OCI-LY1 (cell line): Measurements from ENCODE around the gene IL1R2.

ENCODE experiments used
- H2AFZ ChIP-seq: fragments of 200-600 bp; sonication (generic), shearing (Covaris generic); 2 replicates; pipeline ENCODE4 v1.6.0; 2014; ENCODE audit warnings: antibody characterized with exemption, mild to moderate bottlenecking, low read length
- H3F3A ChIP-seq: fragments of 200-600 bp; sonication (generic), shearing (Covaris generic); 2 replicates; pipeline ENCODE4 v1.6.0; 2014; ENCODE audit warnings: mild to moderate bottlenecking, antibody characterized with exemption, low read length, moderate library complexity; ENCODE audit not compliant: insufficient read depth
- H3K27ac ChIP-seq: fragments of 200-600 bp; sonication (generic); 2 replicates; pipeline ENCODE4 v1.5.1; 2014; ENCODE audit warnings: low read length, mixed run types, mild to moderate bottlenecking, low read depth; ENCODE audit not compliant: poor library complexity, severe bottlenecking
- H3K27me3 ChIP-seq: fragments of 200-600 bp; sonication (generic); 2 replicates; pipeline ENCODE4 v1.6.0; 2014; ENCODE audit warnings: antibody characterized with exemption, mild to moderate bottlenecking, low read length, moderate library complexity; ENCODE audit not compliant: insufficient read depth
- H3K36me3 ChIP-seq: fragments of 200-600 bp; sonication (generic); 2 replicates; pipeline ENCODE4 v1.6.1; 2014; ENCODE audit warnings: mild to moderate bottlenecking, antibody characterized with exemption, low read length, moderate library complexity, mixed read lengths; ENCODE audit not compliant: insufficient read depth
- H3K4me1 ChIP-seq: fragments of 200-600 bp; sonication (generic); 2 replicates; pipeline ENCODE4 v1.5.1; 2014; ENCODE audit warnings: mild to moderate bottlenecking, low read length, moderate library complexity; ENCODE audit not compliant: insufficient read depth, severe bottlenecking
- H3K4me2 ChIP-seq: fragments of 200-600 bp; sonication (generic), shearing (Covaris generic); 2 replicates; pipeline ENCODE4 v1.6.1; 2014; ENCODE audit warnings: low read length
- H3K4me3 ChIP-seq: fragments of 200-600 bp; sonication (generic); 2 replicates; pipeline ENCODE4 v1.5.1; 2014; ENCODE audit warnings: low read length, low read depth, mild to moderate bottlenecking, mixed read lengths; ENCODE audit not compliant: poor library complexity, severe bottlenecking
- H3K79me2 ChIP-seq: fragments of 200-600 bp; shearing (Covaris generic); 2 replicates; pipeline ENCODE4 v1.6.1; 2016; ENCODE audit warnings: mixed run types, low read length, mixed read lengths; ENCODE audit not compliant: insufficient read depth
- H3K9ac ChIP-seq: fragments of 200-600 bp; sonication (generic), shearing (Covaris generic); 2 replicates; pipeline ENCODE4 v1.6.1; 2014; ENCODE audit warnings: mild to moderate bottlenecking, low read length, mixed read lengths
- H3K9me2 ChIP-seq: fragments of 200-600 bp; sonication (generic), shearing (Covaris generic); 2 replicates; pipeline ENCODE4 v1.6.1; 2014; ENCODE audit warnings: low read depth, mild to moderate bottlenecking, low read length, mixed read lengths
- H3K9me3 ChIP-seq: fragments of 200-600 bp; shearing (Covaris generic); 2 replicates; pipeline ENCODE4 v1.6.1; 2014; ENCODE audit warnings: low read length, mixed read lengths
- H4K20me1 ChIP-seq: fragments of 200-600 bp; sonication (generic), shearing (Covaris generic); 2 replicates; pipeline ENCODE4 v1.6.0; 2016; ENCODE audit warnings: mild to moderate bottlenecking, low read length; ENCODE audit not compliant: insufficient read depth
- CTCF ChIP-seq: fragments of 200-600 bp; sonication (generic), shearing (Covaris generic); IDR thresholded peaks from 2 replicates; pipeline ENCODE4 v1.5.1; 2017; ENCODE audit warnings: mild to moderate bottlenecking, antibody characterized with exemption, low read length, moderate library complexity, mixed read lengths
- EZH2 ChIP-seq: fragments of 200-600 bp; sonication (generic), shearing (Covaris generic); IDR thresholded peaks from 2 replicates; pipeline ENCODE4 v1.8.0; 2017; ENCODE audit warnings: borderline replicate concordance, mixed run types, mild to moderate bottlenecking, antibody characterized with exemption, low read length, moderate library complexity, mixed read lengths

IL1R2 gene

GRCh38 chr2:102018823-102019445 lies 27.2 kb downstream of the IL1R2 start:
- Histone ChIP-seq H3F3A (no peaks in the 10 kb centered on the region), H3K79me2 (no peaks in the 10 kb centered on the region), H3K9me2 (no peaks in the 10 kb centered on the region), H3K27me3 (no peaks in the 10 kb centered on the region), H4K20me1 (no peaks in the 10 kb centered on the region), H2AFZ (no peak overlapping the region), H3K4me1 (no peaks in the 10 kb centered on the region), H3K36me3 (no peaks in the 10 kb centered on the region), H3K4me3 (no peak overlapping the region), H3K27ac (no peak overlapping the region), H3K9me3 (no peaks in the 10 kb centered on the region), H3K9ac (no peak overlapping the region), H3K4me2 (no peak overlapping the region)
- TF ChIP-seq CTCF, result no peak
- TF ChIP-seq EZH2, result no peak

GRCh38 chr2:102020596-102021170 lies 28.9 kb downstream of the IL1R2 start:
- Histone ChIP-seq H3K9me3 (no peaks in the 10 kb centered on the region), H3K4me3 (no peak overlapping the region), H3K9ac (no peak overlapping the region), H3K27me3 (no peaks in the 10 kb centered on the region), H2AFZ (no peak overlapping the region), H3K9me2 (no peaks in the 10 kb centered on the region), H3K4me2 (no peak overlapping the region), H3K36me3 (no peaks in the 10 kb centered on the region), H3K79me2 (no peaks in the 10 kb centered on the region), H3K27ac (no peak overlapping the region), H4K20me1 (no peaks in the 10 kb centered on the region), H3F3A (no peaks in the 10 kb centered on the region), H3K4me1 (no peaks in the 10 kb centered on the region)
- TF ChIP-seq EZH2 (no peak), CTCF (peak; percentile 95)

- Histone ChIP-seq H3K27me3 (no peaks in the 10 kb centered on the region), H3K4me2 (no peak overlapping the region), H3K9me3 (no peaks in the 10 kb centered on the region), H3K4me1 (no peaks in the 10 kb centered on the region), H3K79me2 (no peaks in the 10 kb centered on the region), H3K27ac (no peak overlapping the region), H4K20me1 (no peaks in the 10 kb centered on the region), H3F3A (no peaks in the 10 kb centered on the region), H3K9ac (no peak overlapping the region), H2AFZ (no peak overlapping the region), H3K4me3 (no peak overlapping the region), H3K9me2 (no peaks in the 10 kb centered on the region), H3K36me3 (no peaks in the 10 kb centered on the region)
- TF ChIP-seq CTCF, result no peak
- no peak for TF ChIP-seq EZH2
Measured at GRCh38 chr2:102021779-102022178, 30.0 kb downstream of the IL1R2 start.
